Neuronal stem cell (in vitro differentiated cells): Measurements from ENCODE around the gene THSD7A.

Experiments used
- DNase-seq: peaks from one replicate; pipeline ENCODE4 v3.0.0-alpha.2; 2013; ENCODE audit warnings: low spot score
- H2AFZ ChIP-seq: one replicate; pipeline ENCODE4 v1.6.1; 2013; ENCODE audit warnings: mild to moderate bottlenecking, low read length, inconsistent platforms
- H2AK5ac ChIP-seq: 2 replicates; pipeline ENCODE4 v1.6.1; 2013; ENCODE audit warnings: low read depth, mild to moderate bottlenecking, inconsistent platforms, low read length, moderate library complexity, mixed read lengths
- H2BK120ac ChIP-seq: 2 replicates; pipeline ENCODE4 v1.6.1; 2013; ENCODE audit warnings: low read depth, mild to moderate bottlenecking, inconsistent platforms, low read length, moderate library complexity, mixed read lengths
- H2BK12ac ChIP-seq: one replicate; pipeline ENCODE4 v1.6.1; 2013; ENCODE audit warnings: low read length, inconsistent platforms
- H2BK15ac ChIP-seq: 2 replicates; pipeline ENCODE4 v1.6.1; 2013; ENCODE audit warnings: mild to moderate bottlenecking, low read length, inconsistent platforms, mixed read lengths
- H2BK5ac ChIP-seq: one replicate; pipeline ENCODE4 v1.6.1; 2013; ENCODE audit warnings: inconsistent platforms, mild to moderate bottlenecking, low read length, moderate library complexity
- H3K14ac ChIP-seq: one replicate; pipeline ENCODE4 v1.6.1; 2013; ENCODE audit warnings: low read length, inconsistent platforms
- H3K18ac ChIP-seq: 2 replicates; pipeline ENCODE4 v1.6.1; 2013; ENCODE audit warnings: low read length, inconsistent platforms
- H3K23ac ChIP-seq: 2 replicates; pipeline ENCODE4 v1.6.1; 2013; ENCODE audit warnings: low read depth, mild to moderate bottlenecking, mixed read lengths, low read length, inconsistent platforms; ENCODE audit not compliant: poor library complexity
- H3K27ac ChIP-seq: replicated peaks from 3 replicates; pipeline ENCODE4 v1.5.1; 2013; ENCODE audit warnings: low read length, inconsistent platforms
- H3K27me3 ChIP-seq, 3 experiments: 2 replicates each; pipeline ENCODE4 v1.6.1; 2013; ENCODE audit warnings: low read length in 3 of 3, mild to moderate bottlenecking in 2 of 3, inconsistent platforms in 1 of 3, low read depth in 1 of 3, mixed read lengths in 1 of 3, moderate library complexity in 1 of 3; ENCODE audit not compliant: control insufficient read depth in 3 of 3, insufficient read depth in 3 of 3
- H3K36me3 ChIP-seq, 2 donors: replicated peaks in 1 of 2; 2 replicates each; pipeline ENCODE4 v1.6.1; 2013; ENCODE audit warnings: low read length in 2 of 2; ENCODE audit not compliant: control insufficient read depth in 2 of 2, insufficient read depth in 2 of 2
- H3K4ac ChIP-seq: 2 replicates; pipeline ENCODE4 v1.6.1; 2013; ENCODE audit warnings: inconsistent platforms, mild to moderate bottlenecking, low read length, moderate library complexity
- H3K4me1 ChIP-seq, 2 donors: 1 replicate in 1 of 2; 2 replicates in 1 of 2; pipeline ENCODE4 v1.6.1; 2013; ENCODE audit warnings: low read length in 2 of 2, low read depth in 1 of 2; ENCODE audit not compliant: control insufficient read depth in 2 of 2, insufficient read depth in 1 of 2
- H3K4me2 ChIP-seq: one replicate; pipeline ENCODE4 v1.6.1; 2013; ENCODE audit warnings: mild to moderate bottlenecking, low read length, inconsistent platforms; ENCODE audit not compliant: insufficient read depth, poor library complexity, severe bottlenecking
- H3K4me3 ChIP-seq, 2 donors: 2 replicates each; pipeline ENCODE4 v1.5.1; 2013; ENCODE audit warnings: low read length in 2 of 2, mild to moderate bottlenecking in 2 of 2, inconsistent platforms in 1 of 2, moderate library complexity in 1 of 2
- H3K79me1 ChIP-seq: one replicate; pipeline ENCODE4 v1.6.1; 2013; ENCODE audit warnings: low read depth, mild to moderate bottlenecking, inconsistent platforms, low read length, moderate library complexity
- H3K9ac ChIP-seq: one replicate; pipeline ENCODE4 v1.6.1; 2013; ENCODE audit warnings: mild to moderate bottlenecking, low read depth, low read length, inconsistent platforms; ENCODE audit not compliant: poor library complexity
- H3K9me3 ChIP-seq, 2 donors: replicated peaks in 1 of 2; 2 replicates each; pipeline versions ENCODE3 to v1.6.1; 2013; ENCODE audit warnings: low read length in 2 of 2, mild to moderate bottlenecking in 2 of 2, inconsistent platforms in 1 of 2, low read depth in 1 of 2, mixed read lengths in 1 of 2, moderate library complexity in 1 of 2; ENCODE audit not compliant: control insufficient read depth in 2 of 2, insufficient read depth in 1 of 2
- H4K8ac ChIP-seq: one replicate; pipeline ENCODE4 v1.6.1; 2013; ENCODE audit warnings: low read depth, mild to moderate bottlenecking, inconsistent platforms, low read length, moderate library complexity
- H4K91ac ChIP-seq: one replicate; pipeline ENCODE4 v1.6.1; 2013; ENCODE audit warnings: low read length, low read depth, mild to moderate bottlenecking, inconsistent platforms; ENCODE audit not compliant: poor library complexity
- WGBS, 2 donors: extraction: QIAGEN DNeasy Blood & Tissue Kit; methylation state at CpG; one replicate each; pipeline ENCODE4 v1.1.7; 2013; ENCODE audit warnings: missing lambda C conversion rate in 2 of 2, mixed read lengths in 1 of 2; ENCODE audit not compliant: insufficient read length in 2 of 2, insufficient replicate concordance in 1 of 2; ENCODE audit errors: extremely low coverage in 2 of 2; 5-methylcytosine and 5-hydroxymethylcytosine counted together

The THSD7A gene

GRCh38 chr7:11328309-11328708 is 503.7 kb downstream of the THSD7A start:
- no CpG with 5 or more reads among the region's 3 CpGs for WGBS, 2 donors
- H3K4me2 ChIP-seq, result no peak overlapping the region
- no peak overlapping the region for H4K91ac ChIP-seq
- no peak overlapping the region for H3K4ac ChIP-seq
- no peak overlapping the region for H2BK12ac ChIP-seq
- no peak overlapping the region for H3K14ac ChIP-seq
- H3K9me3 ChIP-seq, result no peaks in the 10 kb centered on the region
- H2BK120ac ChIP-seq, result no peak overlapping the region
- no peak overlapping the region for H2BK5ac ChIP-seq
- no peak for DNase-seq
- no peak overlapping the region for H3K23ac ChIP-seq
- no peak overlapping the region for H3K4me3 ChIP-seq
- H3K27ac ChIP-seq, result no peak overlapping the region
- H3K36me3 ChIP-seq, result no peaks in the 10 kb centered on the region
- no peaks in the 10 kb centered on the region for H3K79me1 ChIP-seq
- H2AFZ ChIP-seq, result peak overlapping the region; percentile 58
- H2AK5ac ChIP-seq, result no peak overlapping the region
- H2BK15ac ChIP-seq, result no peak overlapping the region
- H3K9ac ChIP-seq, result no peak overlapping the region
- no peak overlapping the region for H3K18ac ChIP-seq
- no peaks in the 10 kb centered on the region for H3K27me3 ChIP-seq
- peaks cover 0 to 4% of the 10 kb centered on the region in 2 donors for H3K4me1 ChIP-seq
- H4K8ac ChIP-seq, result no peak overlapping the region

- H4K8ac ChIP-seq, result no peak overlapping the region
- no peak overlapping the region for H4K91ac ChIP-seq
- peaks cover 0 to 4% of the 10 kb centered on the region in 2 donors for H3K4me1 ChIP-seq
- H3K27ac ChIP-seq, result no peak overlapping the region
- no peak overlapping the region for H3K4me3 ChIP-seq
- no peaks in the 10 kb centered on the region for H3K27me3 ChIP-seq
- no peak for DNase-seq
- H3K9ac ChIP-seq, result no peak overlapping the region
- H3K36me3 ChIP-seq, result no peaks in the 10 kb centered on the region
- no peaks in the 10 kb centered on the region for H3K79me1 ChIP-seq
- no peaks in the 10 kb centered on the region for H3K9me3 ChIP-seq
- no peak overlapping the region for H3K4ac ChIP-seq
- H2BK5ac ChIP-seq, result no peak overlapping the region
- no CpG with 5 or more reads among the region's 1 CpG for WGBS, 2 donors
- H3K23ac ChIP-seq, result no peak overlapping the region
- H3K14ac ChIP-seq, result no peak overlapping the region
- no peak overlapping the region for H2AK5ac ChIP-seq
- H2AFZ ChIP-seq, result no peak overlapping the region
- H2BK15ac ChIP-seq, result no peak overlapping the region
- H2BK120ac ChIP-seq, result no peak overlapping the region
- H2BK12ac ChIP-seq, result no peak overlapping the region
- H3K4me2 ChIP-seq, result no peak overlapping the region
- no peak overlapping the region for H3K18ac ChIP-seq
Observed at GRCh38 chr7:11327633-11328032, 504.4 kb downstream of the THSD7A start.
